HAP-1 (cell line): ENCODE results near the gene ABLIM1.

Source experiments
- DNase-seq, 2 experiments: peaks; one replicate each; pipeline ENCODE4 v3.0.0-alpha.2; 2016 to 2020; ENCODE audit warnings: low spot score in 2 of 2
- H3K27me3 ChIP-seq: fragments of 250-450 bp; sonication (Bioruptor Pico); 2 replicates; pipeline ENCODE4 v1.5.1; 2020; ENCODE audit warnings: low read depth, mild to moderate bottlenecking, moderate library complexity
- H3K36me3 ChIP-seq: fragments of 250-450 bp; sonication (Bioruptor Pico); replicated peaks from 2 replicates; pipeline ENCODE4 v1.5.1; 2020; ENCODE audit warnings: mild to moderate bottlenecking
- H3K4me1 ChIP-seq: fragments of 250-450 bp; sonication (Bioruptor Pico); 2 replicates; pipeline ENCODE4 v1.5.1; 2020; ENCODE audit warnings: mild to moderate bottlenecking
- H3K4me3 ChIP-seq: fragments of 250-450 bp; sonication (Bioruptor Pico); 2 replicates; pipeline ENCODE4 v1.5.1; 2020; ENCODE audit warnings: mild to moderate bottlenecking, moderate library complexity
- H3K9me3 ChIP-seq: fragments of 250-450 bp; sonication (Bioruptor Pico); 2 replicates; pipeline ENCODE4 v1.5.1; 2020; ENCODE audit warnings: mild to moderate bottlenecking, moderate library complexity
- in situ Hi-C: fragments of 300-500 bp; cut with MboI; formaldehyde crosslinking; loops from 3 replicates; pipeline ENCODE4 v1.14.3; 2020; ENCODE audit warnings: low sequenced_read_pairs, inconsistent platforms, mixed read lengths

ABLIM1 gene

GRCh38 chr10:114631666-114632417 lies 26.2 kb downstream of the ABLIM1 start:
- Histone ChIP-seq H3K4me1 (peaks cover 43% of the 10 kb centered on the region), H3K9me3 (no peaks in the 10 kb centered on the region; the same call in 1 of the 2 replicates), H3K36me3 (no peaks in the 10 kb centered on the region), H3K27me3 (no peaks in the 10 kb centered on the region), H3K4me3 (peak overlapping the region; percentile 41)
- DNase-seq = peak; percentile 63 to 78
- in situ Hi-C loops = no loop called here

- H3K36me3 ChIP-seq = no peaks in the 10 kb centered on the region
- H3K27me3 ChIP-seq = no peaks in the 10 kb centered on the region
- H3K4me1 ChIP-seq = peaks cover 43% of the 10 kb centered on the region
- in situ Hi-C loops = no loop called here
- H3K4me3 ChIP-seq = peak overlapping the region; percentile 41
- DNase-seq = peak in 1 of 2 experiments; percentile 12
- H3K9me3 ChIP-seq = no peaks in the 10 kb centered on the region; the same call in 1 of the 2 replicates
These were observed 26.9 kb downstream of the ABLIM1 start for GRCh38 chr10:114631090-114631665.

- Histone ChIP-seq H3K27me3 (no peaks in the 10 kb centered on the region), H3K36me3 (no peaks in the 10 kb centered on the region), H3K9me3 (no peaks in the 10 kb centered on the region), H3K4me1 (peaks cover 39% of the 10 kb centered on the region), H3K4me3 (no peak overlapping the region)
- in situ Hi-C loops = no loop called here
- no peak for DNase-seq
These were observed 28.0 kb downstream of the ABLIM1 start for GRCh38 chr10:114629824-114630730.

GRCh38 chr10:114629083-114629823 lies 28.8 kb downstream of the ABLIM1 start:
- Histone ChIP-seq H3K9me3 (no peaks in the 10 kb centered on the region), H3K27me3 (no peaks in the 10 kb centered on the region), H3K4me1 (peaks cover 35% of the 10 kb centered on the region), H3K4me3 (no peak overlapping the region), H3K36me3 (no peaks in the 10 kb centered on the region)
- no peak for DNase-seq
- in situ Hi-C loops = no loop called here

GRCh38 chr10:114628106-114628505 lies 30.0 kb downstream of the ABLIM1 start:
- H3K4me1 ChIP-seq = peaks cover 35% of the 10 kb centered on the region
- H3K36me3 ChIP-seq = no peaks in the 10 kb centered on the region
- no peaks in the 10 kb centered on the region for H3K9me3 ChIP-seq
- no peak overlapping the region for H3K4me3 ChIP-seq
- in situ Hi-C loops = no loop called here
- no peak for DNase-seq
- no peaks in the 10 kb centered on the region for H3K27me3 ChIP-seq

- in situ Hi-C loops = no loop called here
- Histone ChIP-seq H3K36me3 (no peaks in the 10 kb centered on the region), H3K4me3 (no peak overlapping the region), H3K4me1 (peaks cover 31% of the 10 kb centered on the region), H3K27me3 (no peaks in the 10 kb centered on the region), H3K9me3 (no peaks in the 10 kb centered on the region)
- DNase-seq = no peak
These were observed 31.2 kb downstream of the ABLIM1 start for GRCh38 chr10:114626841-114627240.

DNA sequence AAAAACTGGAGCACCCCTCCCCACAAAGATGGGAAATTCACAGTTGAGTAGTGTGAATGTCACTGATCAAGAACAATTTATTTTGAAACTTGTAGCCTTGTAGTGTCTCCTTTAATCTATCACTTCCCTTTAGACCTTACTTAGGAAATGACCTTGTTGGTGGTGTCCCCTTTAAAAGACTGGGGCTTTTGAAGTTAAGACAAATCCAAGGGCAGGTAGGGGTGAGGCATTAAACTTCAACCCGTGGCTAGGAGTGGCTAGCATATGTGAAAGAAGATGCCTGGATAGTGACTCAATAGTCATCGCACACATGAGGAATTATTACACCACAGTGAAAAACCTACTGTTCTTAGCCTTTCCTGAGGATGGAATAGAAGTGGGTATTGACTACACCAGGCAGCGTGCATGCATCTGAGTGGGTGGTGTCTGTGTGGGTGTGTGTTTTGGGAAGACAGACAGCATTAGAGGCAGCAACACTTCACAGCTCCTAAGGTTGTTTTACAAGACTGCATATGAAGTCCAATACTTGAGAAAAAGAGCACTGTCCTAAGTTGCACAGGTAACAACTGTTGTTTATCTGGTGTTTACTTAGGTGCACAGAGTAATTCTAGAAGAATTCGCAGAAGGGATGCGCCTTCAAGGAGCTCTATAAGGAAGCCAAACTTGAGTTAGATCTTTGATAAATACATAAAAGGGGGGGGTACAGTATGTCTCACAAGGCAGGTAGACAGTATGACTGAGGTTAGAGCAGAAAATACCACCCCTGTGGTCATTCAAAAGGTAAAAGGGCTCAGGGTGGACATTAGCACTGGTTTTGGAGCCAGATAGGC lies 32.9 kb downstream of the ABLIM1 start:
- H3K9me3 ChIP-seq = no peaks in the 10 kb centered on the region
- in situ Hi-C loops = no loop called here
- no peak for DNase-seq

GRCh38 chr10:114624422-114624821 lies 33.7 kb downstream of the ABLIM1 start:
- H3K4me3 ChIP-seq = no peak overlapping the region
- H3K4me1 ChIP-seq = peaks cover 17% of the 10 kb centered on the region
- no peaks in the 10 kb centered on the region for H3K27me3 ChIP-seq
- no peak for DNase-seq
- H3K9me3 ChIP-seq = no peaks in the 10 kb centered on the region
- in situ Hi-C loops = no loop called here
- H3K36me3 ChIP-seq = no peaks in the 10 kb centered on the region

More for the DNA sequence above, 32.9 kb downstream of the ABLIM1 start:
- H3K27me3 ChIP-seq = no peaks in the 10 kb centered on the region
- no peak overlapping the region for H3K4me3 ChIP-seq
- no peaks in the 10 kb centered on the region for H3K36me3 ChIP-seq
- peaks cover 19% of the 10 kb centered on the region for H3K4me1 ChIP-seq

DNA sequence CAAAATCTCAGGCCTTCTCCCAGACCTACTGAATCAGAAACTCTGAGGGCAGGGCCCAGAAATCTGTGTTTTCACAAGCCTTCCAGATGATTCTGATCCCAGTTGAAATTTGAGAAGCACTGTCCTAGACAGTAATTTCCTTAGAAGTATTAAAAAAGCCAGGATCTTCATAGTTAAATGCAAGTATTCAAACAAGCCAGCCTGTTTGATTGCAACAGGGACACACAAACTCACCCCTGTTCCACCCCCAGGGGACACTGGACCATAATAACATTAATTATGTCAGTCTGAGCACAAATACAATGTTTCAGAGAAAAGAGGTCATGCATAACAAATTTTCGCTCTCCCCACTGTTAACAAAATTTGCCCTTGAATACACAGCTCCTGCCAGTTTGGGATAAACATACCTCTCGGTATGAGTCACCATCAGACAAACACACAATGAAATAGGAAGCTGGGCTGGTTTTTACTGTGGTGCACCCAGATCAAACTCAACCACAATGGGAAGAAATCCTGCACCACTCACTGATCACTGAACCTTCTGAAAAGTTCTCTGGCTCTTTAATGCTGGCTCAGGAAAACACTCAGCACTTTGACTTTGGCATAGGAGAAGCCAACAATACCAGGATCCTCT lies 34.3 kb downstream of the ABLIM1 start:
- H3K36me3 ChIP-seq = no peaks in the 10 kb centered on the region
- peak; percentile 81 to 94 for DNase-seq
- no peak overlapping the region for H3K4me3 ChIP-seq
- in situ Hi-C loops = no loop called here
- H3K9me3 ChIP-seq = no peaks in the 10 kb centered on the region
- H3K27me3 ChIP-seq = no peaks in the 10 kb centered on the region
- peaks cover 17% of the 10 kb centered on the region for H3K4me1 ChIP-seq

- H3K4me1 ChIP-seq = peaks cover 17% of the 10 kb centered on the region
- H3K9me3 ChIP-seq = no peaks in the 10 kb centered on the region
- no peak for DNase-seq
- no peaks in the 10 kb centered on the region for H3K36me3 ChIP-seq
- in situ Hi-C loops = no loop called here
- H3K27me3 ChIP-seq = no peaks in the 10 kb centered on the region
- H3K4me3 ChIP-seq = no peak overlapping the region
These were observed 34.9 kb downstream of the ABLIM1 start for GRCh38 chr10:114623155-114623554.

DNA sequence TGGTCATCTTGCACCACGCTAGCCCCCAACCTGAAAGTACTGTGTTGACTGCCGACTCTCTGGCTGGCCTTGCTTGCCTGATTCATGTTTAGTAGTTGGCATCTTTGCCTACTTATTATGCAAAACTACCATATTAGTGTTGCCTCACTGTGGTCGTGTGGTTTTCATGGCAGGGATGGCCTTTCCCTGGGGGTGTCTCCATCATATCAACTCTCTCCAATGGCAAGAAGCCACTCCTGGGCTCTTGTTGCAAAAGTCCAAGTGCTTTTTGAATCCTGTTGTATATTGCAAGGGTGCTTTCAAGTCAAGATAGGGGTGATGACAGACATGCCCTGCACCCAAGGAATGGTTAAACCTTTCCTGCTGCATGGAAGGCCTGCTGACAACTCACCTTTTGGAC lies 39.4 kb downstream of the ABLIM1 start:
- Histone ChIP-seq H3K4me1 (peaks cover 12% of the 10 kb centered on the region), H3K9me3 (no peaks in the 10 kb centered on the region), H3K4me3 (no peak overlapping the region), H3K36me3 (no peaks in the 10 kb centered on the region), H3K27me3 (no peaks in the 10 kb centered on the region)
- in situ Hi-C loops = no loop called here
- DNase-seq = no peak

DNA sequence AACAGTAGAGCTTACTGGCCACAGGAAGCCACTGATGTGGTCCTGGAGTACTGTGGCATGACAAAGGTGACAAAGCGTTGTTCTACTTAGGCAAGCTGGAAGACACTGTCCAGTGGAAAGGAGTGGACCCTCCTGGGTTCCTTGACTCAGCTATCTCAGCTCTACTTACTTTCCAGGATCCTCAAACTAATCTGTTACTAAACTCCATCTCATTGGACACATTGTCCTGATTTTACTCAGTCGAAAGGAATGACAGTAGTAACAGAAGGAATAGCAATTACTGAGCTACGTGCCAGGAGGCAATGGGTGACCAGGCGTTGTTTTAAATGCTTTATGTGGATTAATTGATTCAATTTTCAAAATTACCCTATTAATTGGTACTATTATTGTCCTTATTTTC lies 41.6 kb downstream of the ABLIM1 start:
- Histone ChIP-seq H3K36me3 (no peaks in the 10 kb centered on the region), H3K27me3 (no peaks in the 10 kb centered on the region), H3K4me3 (no peak overlapping the region), H3K9me3 (no peaks in the 10 kb centered on the region), H3K4me1 (no peaks in the 10 kb centered on the region; the same call in 1 of the 2 replicates)
- in situ Hi-C loops = no loop called here
- no peak for DNase-seq
